OCI-LY7 (cell line): ENCODE data around the gene METTL8. TPM values are rescaled to one million over a fixed set of nuclear protein-coding genes. Genes with fewer than 3 reads are reported as not detected.

ENCODE experiments used
- BruUV-seq: library from RNA; stranded (reverse); fragments of 400-500 nt; replicated peaks from 2 replicates; lab custom pipeline; 2021; lab: Mats Ljungman, UMichigan
- CTCF ChIA-PET: fragments of 300-600 bp; sonication (Branson Sonifier 250); formaldehyde crosslinking; loops from one replicate; lab custom pipeline; 2022; ENCODE audit warnings: antibody characterized with exemption; ENCODE audit not compliant: unreplicated experiment; lab: Charles Lee
- POLR2A ChIA-PET: fragments of 300-600 bp; sonication (Branson Sonifier 250); formaldehyde crosslinking; loops from one replicate; lab custom pipeline; 2022; ENCODE audit warnings: antibody characterized with exemption; lab: Charles Lee
- DNase-seq: peaks from one replicate; pipeline ENCODE4 v3.0.0-alpha.2; 2015; ENCODE audit warnings: low spot score
- H2AFZ ChIP-seq: fragments of 200-600 bp; sonication (generic), shearing (Covaris generic); 2 replicates; pipeline ENCODE4 v1.6.1; 2014; ENCODE audit warnings: mild to moderate bottlenecking, antibody characterized with exemption, low read length, moderate library complexity
- H3K27ac ChIP-seq: fragments of 200-600 bp; sonication (generic); 2 replicates; pipeline ENCODE4 v1.5.1; 2014; ENCODE audit warnings: mixed run types, low read depth, mild to moderate bottlenecking, moderate library complexity, low read length, inconsistent platforms; ENCODE audit not compliant: poor library complexity, severe bottlenecking
- H3K36me3 ChIP-seq: fragments of 200-600 bp; sonication (generic); 2 replicates; pipeline ENCODE4 v1.6.1; 2014; ENCODE audit warnings: mild to moderate bottlenecking, antibody characterized with exemption, low read length, moderate library complexity, mixed read lengths; ENCODE audit not compliant: insufficient read depth
- H3K4me1 ChIP-seq: fragments of 200-600 bp; sonication (generic); 2 replicates; pipeline ENCODE4 v1.5.1; 2014; ENCODE audit warnings: mild to moderate bottlenecking, low read length; ENCODE audit not compliant: insufficient read depth, poor library complexity, severe bottlenecking
- H3K4me2 ChIP-seq: fragments of 200-600 bp; sonication (generic); 2 replicates; pipeline ENCODE4 v1.6.1; 2014; ENCODE audit warnings: mild to moderate bottlenecking, low read length
- H3K4me3 ChIP-seq: fragments of 200-600 bp; sonication (generic); 2 replicates; pipeline ENCODE4 v1.5.1; 2014; ENCODE audit warnings: mild to moderate bottlenecking, low read depth, low read length; ENCODE audit not compliant: poor library complexity, severe bottlenecking
- H3K79me2 ChIP-seq: fragments of 200-600 bp; sonication (generic); 2 replicates; pipeline ENCODE4 v1.6.1; 2016; ENCODE audit warnings: low read depth, mild to moderate bottlenecking, low read length, moderate library complexity, mixed read lengths; ENCODE audit not compliant: insufficient read depth
- H3K9me2 ChIP-seq: fragments of 200-600 bp; sonication (generic); 2 replicates; pipeline ENCODE4 v1.6.1; 2016; ENCODE audit warnings: mild to moderate bottlenecking, low read length, mixed read lengths; ENCODE audit not compliant: insufficient read depth
- H3K9me3 ChIP-seq: fragments of 200-600 bp; sonication (generic); 2 replicates; pipeline ENCODE4 v1.6.1; 2014; ENCODE audit warnings: mild to moderate bottlenecking, mixed run types, low read length, mixed read lengths
- H4K20me1 ChIP-seq: fragments of 200-600 bp; sonication (generic); 2 replicates; pipeline ENCODE4 v1.6.1; 2014; ENCODE audit warnings: mild to moderate bottlenecking, antibody characterized with exemption, low read length, moderate library complexity, mixed read lengths; ENCODE audit not compliant: insufficient read depth
- EZH2phosphoT487 ChIP-seq: fragments of 200-600 bp; sonication (generic); IDR thresholded peaks from 2 replicates; pipeline ENCODE4 v1.6.1; 2018; ENCODE audit warnings: low read depth, borderline replicate concordance, mild to moderate bottlenecking, mixed run types, antibody characterized with exemption, low read length, moderate library complexity, mixed read lengths
- intact Hi-C: fragments of 100-400 bp; cut with micrococcal nuclease; formaldehyde crosslinking; loops from one replicate; pipeline ENCODE4 v1.10.0; 2022; ENCODE audit not compliant: unreplicated experiment
- total RNA-seq, 2 experiments: library from RNA; depleted of rRNA in 1 of 2; stranded (reverse); fragments of >200 nt in 1 of 2; shearing (Covaris generic) in 1 of 2; gene quantifications; 2 replicates each; pipeline ENCODE4 v1.2.3, GENCODE V29; 2014 to 2022
- TF ChIP-seq, protein P1 (sequence below): fragments of 200-600 bp; sonication (generic); conservative IDR thresholded peaks from 2 replicates; pipeline ENCODE4 v1.5.1; 2014; ENCODE audit warnings: mild to moderate bottlenecking, antibody characterized with exemption, low read length, moderate library complexity, mixed read lengths

The METTL8 gene
- total RNA-seq, 2 experiments from 2014 or later, result 11.8 to 33.0 TPM

- ChIA-PET POLR2A (interaction anchor here (0.6 to 13.5 kb wide), 13 partner anchors 8 to 283 kb away, joined by 3 to 266 read pairs (median 5); partner anchors contain the start of genes DCAF17 and METTL8), CTCF (interaction anchor here (0.7 to 1.8 kb wide), 3 partner anchors 9 to 17 kb away, joined by 3 to 7 read pairs (median 3); no protein-coding TSS in a partner anchor)
- DNase-seq, result no peak
- Histone ChIP-seq H3K79me2 (0 out of 2 replicates have a peak, but pooled peaks cover 5% of the 10 kb centered on the region), H3K4me3 (no peak overlapping the region), H4K20me1 (no peaks in the 10 kb centered on the region), H3K9me3 (no peaks in the 10 kb centered on the region; the same call in 1 of the 2 replicates), H3K36me3 (peaks cover 11% of the 10 kb centered on the region), H2AFZ (peak overlapping the region; percentile 30; the same call in 1 of the 2 replicates), H3K4me1 (peaks cover 71% of the 10 kb centered on the region), H3K27ac (peak overlapping the region; percentile 26), H3K4me2 (peak overlapping the region; percentile 31; the same call in 1 of the 2 replicates), H3K9me2 (no peaks in the 10 kb centered on the region)
- TF ChIP-seq, protein P1, sequence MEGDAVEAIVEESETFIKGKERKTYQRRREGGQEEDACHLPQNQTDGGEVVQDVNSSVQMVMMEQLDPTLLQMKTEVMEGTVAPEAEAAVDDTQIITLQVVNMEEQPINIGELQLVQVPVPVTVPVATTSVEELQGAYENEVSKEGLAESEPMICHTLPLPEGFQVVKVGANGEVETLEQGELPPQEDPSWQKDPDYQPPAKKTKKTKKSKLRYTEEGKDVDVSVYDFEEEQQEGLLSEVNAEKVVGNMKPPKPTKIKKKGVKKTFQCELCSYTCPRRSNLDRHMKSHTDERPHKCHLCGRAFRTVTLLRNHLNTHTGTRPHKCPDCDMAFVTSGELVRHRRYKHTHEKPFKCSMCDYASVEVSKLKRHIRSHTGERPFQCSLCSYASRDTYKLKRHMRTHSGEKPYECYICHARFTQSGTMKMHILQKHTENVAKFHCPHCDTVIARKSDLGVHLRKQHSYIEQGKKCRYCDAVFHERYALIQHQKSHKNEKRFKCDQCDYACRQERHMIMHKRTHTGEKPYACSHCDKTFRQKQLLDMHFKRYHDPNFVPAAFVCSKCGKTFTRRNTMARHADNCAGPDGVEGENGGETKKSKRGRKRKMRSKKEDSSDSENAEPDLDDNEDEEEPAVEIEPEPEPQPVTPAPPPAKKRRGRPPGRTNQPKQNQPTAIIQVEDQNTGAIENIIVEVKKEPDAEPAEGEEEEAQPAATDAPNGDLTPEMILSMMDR, result no peak
- TF ChIP-seq EZH2phosphoT487, result no peak
- intact Hi-C loops, result loop anchor here (5.0 kb wide), 1 partner anchor 173 kb away; the partner anchor contains the start of gene TLK1
- BruUV-seq, result no TSS peak
Measured at GRCh38 chr2:171334946-171335345, 98.8 kb downstream of the METTL8 start.

DNA sequence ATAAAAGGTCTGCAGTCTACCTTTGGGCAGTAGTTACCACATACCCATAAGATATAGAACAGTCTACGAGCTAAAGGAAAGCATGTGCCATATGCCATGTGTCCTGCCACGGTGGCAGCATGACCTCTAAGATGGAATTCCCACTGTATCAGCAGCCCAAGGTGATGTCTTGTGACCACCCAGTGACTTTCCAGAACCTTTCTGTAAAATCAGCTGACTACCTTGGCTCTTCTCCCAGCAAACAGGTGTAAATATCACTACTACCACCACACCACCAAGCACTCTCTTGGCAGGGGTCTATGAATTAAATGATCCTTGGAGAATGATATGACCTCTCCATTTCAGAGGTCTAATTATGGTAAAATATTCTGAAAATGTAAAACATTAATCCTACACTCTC is 99.6 kb downstream of the METTL8 start:
- Histone ChIP-seq H4K20me1 (no peaks in the 10 kb centered on the region), H2AFZ (peak overlapping the region; percentile 32; the same call in 1 of the 2 replicates), H3K9me2 (no peaks in the 10 kb centered on the region), H3K27ac (peak overlapping the region; percentile 26), H3K4me3 (no peak overlapping the region), H3K9me3 (no peaks in the 10 kb centered on the region; the same call in 1 of the 2 replicates), H3K79me2 (0 out of 2 replicates have a peak, but pooled peaks cover 5% of the 10 kb centered on the region), H3K4me2 (peak overlapping the region; percentile 31; the same call in 1 of the 2 replicates), H3K36me3 (peaks cover 11% of the 10 kb centered on the region), H3K4me1 (peaks cover 77% of the 10 kb centered on the region)
- intact Hi-C loops, result no loop called here
- no peak for DNase-seq
- ChIA-PET CTCF (interaction anchor here (0.7 to 1.8 kb wide), 4 partner anchors 9 to 16 kb away, joined by 3 to 7 read pairs (median 4); no protein-coding TSS in a partner anchor), POLR2A (interaction anchor here (0.6 to 13.5 kb wide), 19 partner anchors 9 to 283 kb away, joined by 3 to 266 read pairs (median 4); partner anchors contain the start of genes DCAF17 and METTL8)
- TF ChIP-seq, protein P1, result no peak
- TF ChIP-seq EZH2phosphoT487, result no peak
- BruUV-seq, result no TSS peak
